Measurements from ENCODE around the gene SPRYD7. TPM values are rescaled to one million over a fixed set of nuclear protein-coding genes. Genes with fewer than 3 reads are reported as not detected.

The SPRYD7 gene
- polyA plus RNA-seq, 1 of the 3 experiments (the other 2 are of a cell fraction): 8.6 TPM

- CTCF ChIA-PET: interaction anchor here (4.9 kb wide), 1 partner anchor 22 kb away, joined by 17 read pairs; no protein-coding TSS in a partner anchor
Measured at GRCh38 chr13:49954674-49955455, 18.7 kb upstream of the SPRYD7 start.

GRCh38 chr13:49953560-49953959 is 17.4 kb upstream of the SPRYD7 start:
- no peaks in the 10 kb centered on the region for H3K36me3 ChIP-seq (replicated peaks in 1 of 2; ENCODE audit: control insufficient read depth in 1 of 2, insufficient read depth in 2 of 2, low read length in 1 of 2)
- no peaks in the 10 kb centered on the region for H3K9me2 ChIP-seq
- CTCF ChIA-PET: interaction anchor here (0.6 to 1.3 kb wide), 2 partner anchors 17 to 23 kb away, joined by 3 to 4 read pairs; partner anchors contain the start of gene SPRYD7
- no peak overlapping the region for H3K4me3 ChIP-seq (ENCODE audit: low read depth in 2 of 2, low read length in 1 of 2)
- no peaks in the 10 kb centered on the region for H3K4me1 ChIP-seq (ENCODE audit: control insufficient read depth in 1 of 2, insufficient read depth in 2 of 2, low read depth in 1 of 2, low read length in 1 of 2)
- POLR2A ChIA-PET: no interaction called here
- H4K20me1 ChIP-seq (ENCODE audit: insufficient read depth): no peaks in the 10 kb centered on the region
- no peak overlapping the region for H3K9ac ChIP-seq
- H3F3A ChIP-seq (replicated peaks; ENCODE audit: insufficient read depth): no peaks in the 10 kb centered on the region
- no peak for DNase-seq
- no peaks in the 10 kb centered on the region for H3K27me3 ChIP-seq (ENCODE audit: insufficient read depth)
- no peak overlapping the region for H2AFZ ChIP-seq (ENCODE audit: low read depth)
- WGBS (ENCODE audit: low lambda C conversion rate): 100% methylated on average over 1 of the region's 1 CpG
- no peaks in the 10 kb centered on the region for H3K79me2 ChIP-seq (ENCODE audit: insufficient read depth)
- H3K27ac ChIP-seq (ENCODE audit: low read depth in 2 of 2, low read length in 1 of 2): no peak overlapping the region
- no peaks in the 10 kb centered on the region for H3K9me3 ChIP-seq
- H3K4me2 ChIP-seq: no peak overlapping the region
- TF ChIP-seq USF1 (IDR thresholded peaks at IDR 0.05; ENCODE audit: borderline replicate concordance, low read depth) (no peak), MAX (IDR thresholded peaks at IDR 0.05; ENCODE audit: low read depth) (no peak), MEF2A (IDR thresholded peaks at IDR 0.05; ENCODE audit: borderline replicate concordance, low read depth) (no peak), RAD21 (IDR thresholded peaks at IDR 0.05; ENCODE audit: low read length) (no peak), SIN3A (IDR thresholded peaks at IDR 0.05; ENCODE audit: borderline replicate concordance, low read depth, low read length) (no peak), IRF3 (IDR thresholded peaks at IDR 0.05; ENCODE audit: low read depth, low read length) (no peak), RCOR1 (IDR thresholded peaks at IDR 0.05; ENCODE audit: low read length) (no peak), SMC3 (IDR thresholded peaks at IDR 0.05; ENCODE audit: low read depth, low read length) (no peak), NFIC (IDR thresholded peaks at IDR 0.05; ENCODE audit: borderline replicate concordance) (no peak), TEAD4 (IDR thresholded peaks at IDR 0.05; ENCODE audit: borderline replicate concordance, insufficient read depth) (no peak), REST (IDR thresholded peaks at IDR 0.05; ENCODE audit: low read depth, low read length) (no peak), FOXJ3 (CRISPR knock-in tag; IDR thresholded peaks at IDR 0.05) (no peak), RFX5 (IDR thresholded peaks at IDR 0.05; ENCODE audit: low read length) (no peak)

More at GRCh38 chr13:49954674-49955455, 18.7 kb upstream of the SPRYD7 start:
- peaks cover 9% of the 10 kb centered on the region for H3K9me3 ChIP-seq
- H3K4me1 ChIP-seq (ENCODE audit: control insufficient read depth in 1 of 2, insufficient read depth in 2 of 2, low read depth in 1 of 2, low read length in 1 of 2): no peaks in the 10 kb centered on the region
- POLR2A ChIA-PET: no interaction called here
- H3K79me2 ChIP-seq (ENCODE audit: insufficient read depth): no peaks in the 10 kb centered on the region
- no peak for TF ChIP-seq SIN3A (IDR thresholded peaks at IDR 0.05; ENCODE audit: borderline replicate concordance, low read depth, low read length)
- no peak for TF ChIP-seq CHD2 (IDR thresholded peaks at IDR 0.05; ENCODE audit: low read length, partially characterized antibody)
- TF ChIP-seq CTCF (IDR thresholded peaks at IDR 0.05): no peak
- TF ChIP-seq FOXJ3 (CRISPR knock-in tag; IDR thresholded peaks at IDR 0.05): no peak
- no peak for TF ChIP-seq SMC3 (IDR thresholded peaks at IDR 0.05; ENCODE audit: low read depth, low read length)
- TF ChIP-seq TCF12 (IDR thresholded peaks at IDR 0.05): no peak
- no peak for TF ChIP-seq GATA2 (CRISPR knock-in tag; IDR thresholded peaks at IDR 0.05)
- H3K9me2 ChIP-seq: no peaks in the 10 kb centered on the region
- no peak for DNase-seq
- WGBS (ENCODE audit: low lambda C conversion rate): 83% methylated on average over 2 of the region's 2 CpGs
- H3K27ac ChIP-seq (ENCODE audit: low read depth in 2 of 2, low read length in 1 of 2): no peak overlapping the region
- no peaks in the 10 kb centered on the region for H3F3A ChIP-seq (replicated peaks; ENCODE audit: insufficient read depth)
- H3K9ac ChIP-seq: no peak overlapping the region
- peaks cover 0 to 12% of the 10 kb centered on the region in 2 experiments for H3K36me3 ChIP-seq (replicated peaks in 1 of 2; ENCODE audit: control insufficient read depth in 1 of 2, insufficient read depth in 2 of 2, low read length in 1 of 2)
- H3K27me3 ChIP-seq (ENCODE audit: insufficient read depth): no peaks in the 10 kb centered on the region
- no peaks in the 10 kb centered on the region for H4K20me1 ChIP-seq (ENCODE audit: insufficient read depth)
- no peak overlapping the region for H3K4me3 ChIP-seq (ENCODE audit: low read depth in 2 of 2, low read length in 1 of 2)
- no peak overlapping the region for H2AFZ ChIP-seq (ENCODE audit: low read depth)
- no peak overlapping the region for H3K4me2 ChIP-seq

All from SK-N-SH (cell line).